Stomach (tissue), 4 donors: Measurements from ENCODE around the gene ENPP4.

Experiments
- CTCF ChIP-seq, 7 experiments: fragments of 450-650 bp in 4 of 7; fragments of 200-600 bp in 3 of 7; sonication (generic) in 3 of 7; IDR thresholded peaks; one replicate each; pipeline ENCODE4 v1.5.1; 2016 to 2019; ENCODE audit warnings: antibody characterized with exemption in 7 of 7, control low read depth in 2 of 7, mild to moderate bottlenecking in 1 of 7
- EP300 ChIP-seq: sonication (generic); formaldehyde crosslinking; IDR thresholded peaks from one replicate; pipeline ENCODE4 v1.6.1; 2017; ENCODE audit warnings: antibody characterized with exemption
- POLR2A ChIP-seq, 4 donors: fragments of 450-650 bp; IDR thresholded peaks; one replicate each; pipeline ENCODE4 v1.6.1; 2016; ENCODE audit warnings: antibody characterized with exemption in 4 of 4, control low read depth in 2 of 4, mild to moderate bottlenecking in 1 of 4, moderate library complexity in 1 of 4
- POLR2AphosphoS5 ChIP-seq, 3 donors: sonication (generic); formaldehyde crosslinking; IDR thresholded peaks; one replicate each; pipeline ENCODE4 v1.6.1; 2016; ENCODE audit warnings: antibody characterized with exemption in 3 of 3

- TF ChIP-seq CTCF (IDR thresholded peaks at IDR 0.05) (no peak), POLR2AphosphoS5 (IDR thresholded peaks at IDR 0.05) (no peak), EP300 (no peak), POLR2A (IDR thresholded peaks at IDR 0.05) (no peak)
Observed at GRCh38 chr6:46091080-46091478, 38.7 kb upstream of the ENPP4 start.
